Measurements from ENCODE around the gene LDLRAD3.

GRCh38 chr11:36114095-36114494, 170.2 kb downstream of the LDLRAD3 start:
- TF ChIP-seq CTCF (IDR thresholded peaks at IDR 0.05) = no peak
- TF ChIP-seq REST (IDR thresholded peaks at IDR 0.05; ENCODE audit: insufficient read depth in 1 of 2, low read depth in 2 of 2, low read length in 1 of 2) = no peak

Measured in Panc1 (cell line).